GM19035 (cell line): ENCODE measurements around the gene CDKL1.
A peak's percentile ranks its signal among the peaks of the same experiment; 100 is the strongest.
"Not testable (repeated sequence)": the region's sequence is repeated elsewhere in the genome, so short reads cannot be mapped to it uniquely, and the experiment has no call there.

Experiments used
- ATAC-seq: cut with Tn5 transposase; IDR thresholded peaks from one replicate; pipeline ENCODE4 v1.9.1; 2021; ENCODE audit not compliant: unreplicated experiment

CDKL1 gene

DNA sequence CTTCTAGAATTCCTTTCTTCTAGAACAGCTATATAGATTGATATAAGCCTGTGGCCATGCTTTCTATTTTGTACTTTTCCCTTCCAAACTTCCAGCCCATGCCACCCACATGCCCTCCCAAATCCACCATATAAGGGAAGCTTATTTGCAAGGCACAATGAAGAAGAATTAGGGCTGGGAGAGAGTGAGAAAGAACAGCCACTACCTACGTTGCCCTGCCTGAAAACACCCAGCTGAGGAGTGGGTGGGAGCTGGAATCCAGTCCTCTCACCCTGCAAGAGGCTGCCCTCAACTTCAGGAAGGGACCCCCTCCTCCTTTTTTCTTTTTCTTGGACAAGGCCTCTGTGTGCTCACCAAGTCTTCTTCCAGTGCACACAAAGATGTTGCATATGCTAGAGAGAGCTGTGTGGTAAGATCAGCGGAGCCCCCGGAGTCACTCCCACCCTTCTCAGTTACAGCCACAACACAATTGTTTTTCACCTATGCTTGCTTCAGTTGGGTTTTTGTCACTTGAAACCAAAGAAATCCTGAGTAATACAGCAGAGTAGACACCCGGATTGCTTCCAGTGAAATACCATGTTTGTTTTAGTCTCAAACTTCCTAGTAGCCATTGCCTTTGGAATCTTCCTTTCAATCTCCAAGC, 38.8 kb downstream of the CDKL1 start:
- ATAC-seq = no peak

GRCh38 chr14:50357124-50357523, 39.6 kb downstream of the CDKL1 start:
- no peak for ATAC-seq

DNA sequence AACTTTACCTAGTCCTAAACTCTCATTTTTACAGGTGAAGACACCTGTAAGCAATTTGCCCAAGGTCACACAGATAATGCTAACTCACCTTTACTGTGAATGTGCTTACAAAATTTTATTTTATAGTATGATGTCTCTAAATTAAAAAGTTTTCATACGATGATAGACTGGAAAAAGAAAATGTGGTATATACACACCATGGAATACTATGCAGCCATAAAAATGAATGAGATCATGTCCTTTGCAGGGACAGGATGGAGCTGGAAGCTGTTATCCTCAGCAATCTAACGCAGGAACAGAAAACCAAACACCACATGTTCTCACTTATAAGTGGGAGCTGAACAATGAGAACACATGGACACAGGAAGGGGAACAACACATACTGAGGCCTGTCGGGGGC, 40.4 kb downstream of the CDKL1 start:
- not testable (repeated sequence) for ATAC-seq

GRCh38 chr14:50355692-50356091, 41.0 kb downstream of the CDKL1 start:
- no peak for ATAC-seq

- ATAC-seq = no peak
These were observed 42.2 kb downstream of the CDKL1 start for GRCh38 chr14:50354527-50354926.

- no peak for ATAC-seq
These were observed 43.6 kb downstream of the CDKL1 start for GRCh38 chr14:50353126-50353525.

- ATAC-seq = no peak
These were observed 44.1 kb downstream of the CDKL1 start for GRCh38 chr14:50352584-50352983.

- no peak for ATAC-seq
These were observed 45.7 kb downstream of the CDKL1 start for GRCh38 chr14:50350975-50351374.

GRCh38 chr14:50348933-50349332, 47.7 kb downstream of the CDKL1 start:
- no peak for ATAC-seq

DNA sequence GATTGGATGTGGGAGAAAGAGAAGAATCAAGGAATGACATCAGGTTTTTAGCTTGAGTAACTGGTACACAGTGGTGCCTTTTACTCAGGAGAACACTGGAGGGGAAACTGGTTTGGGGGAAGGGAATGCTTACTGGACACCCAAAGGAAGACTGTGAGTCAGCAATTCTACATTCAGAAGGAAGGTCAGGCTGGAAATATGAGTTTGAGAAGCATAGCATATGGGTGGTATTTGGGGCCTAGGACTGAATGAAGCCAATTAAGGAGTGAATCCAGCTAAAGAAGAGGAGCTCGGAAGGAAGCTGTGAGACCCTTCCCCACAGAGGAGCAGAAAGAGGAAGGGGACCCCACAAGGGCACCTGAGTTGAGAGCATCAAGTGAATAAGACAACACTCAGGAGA, 49.2 kb downstream of the CDKL1 start:
- ATAC-seq = no peak

GRCh38 chr14:50345846-50346422, 50.7 kb downstream of the CDKL1 start:
- no peak for ATAC-seq

DNA sequence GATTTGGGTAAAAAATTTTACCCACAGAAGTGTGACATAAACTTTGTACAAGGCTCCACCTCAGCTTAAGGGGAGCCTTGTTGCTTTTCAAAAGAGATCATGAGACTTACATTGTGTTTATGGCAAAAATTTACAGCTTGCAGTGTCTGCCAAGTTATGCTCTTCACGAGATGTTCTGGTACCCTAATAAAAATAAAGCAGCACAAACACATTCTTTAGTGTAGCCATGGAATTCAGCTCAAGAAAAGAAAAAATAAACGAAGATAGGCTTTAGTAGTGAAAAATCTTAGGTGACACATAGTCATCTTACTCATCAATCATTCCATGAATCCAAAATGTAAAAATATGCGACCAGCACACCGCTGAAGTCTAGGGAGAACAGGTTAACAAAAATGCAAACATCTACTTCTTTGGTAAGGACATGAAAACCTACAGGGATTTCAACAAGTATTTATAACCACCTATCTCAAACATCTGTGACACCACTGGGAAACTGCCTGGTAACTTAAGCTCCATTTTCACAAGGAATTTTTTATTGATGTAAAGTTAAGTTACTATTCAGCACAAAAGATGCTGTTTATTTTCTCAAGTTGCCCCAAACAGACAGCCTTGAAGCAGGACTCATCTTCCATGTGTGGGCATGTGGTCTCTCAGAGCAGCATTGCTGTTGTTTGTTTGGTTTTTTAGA, 51.7 kb downstream of the CDKL1 start:
- no peak for ATAC-seq

- peak; percentile 79 for ATAC-seq
These were observed 52.4 kb downstream of the CDKL1 start for GRCh38 chr14:50344116-50344775.

GRCh38 chr14:50343434-50343833, 53.2 kb downstream of the CDKL1 start:
- ATAC-seq = no peak

DNA sequence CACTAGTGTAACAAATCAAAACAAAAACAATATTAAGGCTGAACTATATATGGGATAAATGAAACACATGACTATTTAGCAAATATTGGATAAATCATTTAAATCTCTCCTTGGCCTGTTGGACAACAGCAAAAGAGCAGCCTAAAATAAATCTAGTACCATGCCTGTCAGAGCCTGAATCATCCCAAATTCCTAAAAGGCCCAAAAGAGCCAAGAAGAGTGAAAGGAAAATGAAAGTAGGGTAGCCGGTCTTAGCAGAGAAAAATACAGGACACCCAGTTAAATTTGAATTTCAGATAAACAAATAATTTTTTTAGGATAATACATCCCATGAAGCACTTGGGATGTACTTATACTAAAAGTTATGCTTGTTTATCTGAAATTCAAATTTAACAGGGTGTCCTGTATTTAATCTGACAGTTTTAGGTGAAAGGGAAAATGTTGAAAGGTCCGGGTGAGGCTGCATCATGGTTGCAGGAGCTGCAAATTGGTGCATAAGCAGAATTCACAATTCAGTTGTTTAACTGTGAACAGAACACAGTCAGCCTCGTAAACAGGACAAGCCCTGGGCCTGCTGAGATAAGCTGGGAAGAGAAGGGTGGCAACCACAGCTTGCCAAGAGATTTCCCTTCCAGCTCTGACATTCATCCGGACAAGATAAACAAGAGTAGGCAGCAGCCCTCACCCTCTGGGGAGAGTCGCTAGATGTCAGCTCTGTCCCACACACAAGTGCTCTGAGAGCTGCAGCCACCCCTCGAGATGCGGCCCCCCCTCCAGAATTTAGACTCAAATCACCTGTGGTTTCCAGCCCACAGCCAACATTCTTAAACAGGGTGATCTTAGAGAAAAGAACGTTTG, 54.2 kb downstream of the CDKL1 start:
- ATAC-seq = no peak

GRCh38 chr14:50340963-50341362, 55.7 kb downstream of the CDKL1 start:
- no peak for ATAC-seq

- ATAC-seq = no peak
These were observed 56.6 kb downstream of the CDKL1 start for GRCh38 chr14:50340045-50340444.

- ATAC-seq = no peak
These were observed 57.4 kb downstream of the CDKL1 start for GRCh38 chr14:50339178-50339804.

GRCh38 chr14:50338587-50338986, 58.1 kb downstream of the CDKL1 start:
- no peak for ATAC-seq

- ATAC-seq = no peak
These were observed 60.5 kb downstream of the CDKL1 start for GRCh38 chr14:50335989-50336824.
